IPS-18c (cell line): ENCODE measurements around the gene DNAJB6.

Experiments used
- H3K4me3 ChIP-seq: 2 replicates; pipeline ENCODE4 v1.7.0; 2013; ENCODE audit warnings: low read depth, mild to moderate bottlenecking, low read length, moderate library complexity; ENCODE audit not compliant: insufficient read depth
- H3K9me3 ChIP-seq: one replicate; pipeline ENCODE4 v1.6.1; 2013; ENCODE audit warnings: mild to moderate bottlenecking, low read length, moderate library complexity; ENCODE audit not compliant: control insufficient read depth, insufficient read depth

DNAJB6 gene

GRCh38 chr7:157379493-157379892, 42.7 kb downstream of the DNAJB6 start:
- no peaks in the 10 kb centered on the region for H3K9me3 ChIP-seq
- no peak overlapping the region for H3K4me3 ChIP-seq

- H3K9me3 ChIP-seq = no peaks in the 10 kb centered on the region
- H3K4me3 ChIP-seq = no peak overlapping the region
Measured at GRCh38 chr7:157380416-157380815, 43.6 kb downstream of the DNAJB6 start.

GRCh38 chr7:157383868-157384267, 47.1 kb downstream of the DNAJB6 start:
- no peaks in the 10 kb centered on the region for H3K9me3 ChIP-seq
- no peak overlapping the region for H3K4me3 ChIP-seq

GRCh38 chr7:157384301-157384700, 47.5 kb downstream of the DNAJB6 start:
- Histone ChIP-seq H3K9me3 (no peaks in the 10 kb centered on the region), H3K4me3 (no peak overlapping the region)

- H3K9me3 ChIP-seq = no peaks in the 10 kb centered on the region
- H3K4me3 ChIP-seq = no peak overlapping the region
Measured at GRCh38 chr7:157386979-157387800, 50.4 kb downstream of the DNAJB6 start.

GRCh38 chr7:157388301-157388700, 51.5 kb downstream of the DNAJB6 start:
- Histone ChIP-seq H3K9me3 (no peaks in the 10 kb centered on the region), H3K4me3 (no peak overlapping the region)

GRCh38 chr7:157389951-157390730, 53.3 kb downstream of the DNAJB6 start:
- Histone ChIP-seq H3K4me3 (no peak overlapping the region), H3K9me3 (no peaks in the 10 kb centered on the region)

GRCh38 chr7:157391036-157391710, 54.4 kb downstream of the DNAJB6 start:
- H3K4me3 ChIP-seq = no peak overlapping the region
- no peaks in the 10 kb centered on the region for H3K9me3 ChIP-seq

- Histone ChIP-seq H3K9me3 (no peaks in the 10 kb centered on the region), H3K4me3 (no peak overlapping the region)
Measured at GRCh38 chr7:157392256-157393037, 55.6 kb downstream of the DNAJB6 start.

GRCh38 chr7:157394246-157395191, 57.7 kb downstream of the DNAJB6 start:
- Histone ChIP-seq H3K9me3 (no peaks in the 10 kb centered on the region), H3K4me3 (no peak overlapping the region)

GRCh38 chr7:157395206-157395605, 58.4 kb downstream of the DNAJB6 start:
- no peaks in the 10 kb centered on the region for H3K9me3 ChIP-seq
- no peak overlapping the region for H3K4me3 ChIP-seq

GRCh38 chr7:157396316-157397035, 59.7 kb downstream of the DNAJB6 start:
- Histone ChIP-seq H3K4me3 (no peak overlapping the region), H3K9me3 (no peaks in the 10 kb centered on the region)

- Histone ChIP-seq H3K4me3 (no peak overlapping the region), H3K9me3 (no peaks in the 10 kb centered on the region)
Measured at GRCh38 chr7:157397036-157397720, 60.4 kb downstream of the DNAJB6 start.

- Histone ChIP-seq H3K9me3 (no peaks in the 10 kb centered on the region), H3K4me3 (no peak overlapping the region)
Measured at GRCh38 chr7:157397731-157398691, 61.2 kb downstream of the DNAJB6 start.
